Measurements from ENCODE around the gene CYTH4.
A peak's percentile ranks its signal among the peaks of the same experiment; 100 is the strongest.

The CYTH4 gene

GRCh38 chr22:37314315-37315074 is 32.2 kb downstream of the CYTH4 start:
- peak; percentile 79 for DNase-seq (ENCODE audit: low read depth)
- H3K4me3 ChIP-seq (ENCODE audit: low read depth, low read length), result no peak overlapping the region
- TF ChIP-seq MAX (IDR thresholded peaks at IDR 0.05; ENCODE audit: low read depth, low read length) (no peak), POLR2A (IDR thresholded peaks at IDR 0.05; ENCODE audit: extremely low read depth, insufficient read length) (no peak)

- TF ChIP-seq, protein P1, sequence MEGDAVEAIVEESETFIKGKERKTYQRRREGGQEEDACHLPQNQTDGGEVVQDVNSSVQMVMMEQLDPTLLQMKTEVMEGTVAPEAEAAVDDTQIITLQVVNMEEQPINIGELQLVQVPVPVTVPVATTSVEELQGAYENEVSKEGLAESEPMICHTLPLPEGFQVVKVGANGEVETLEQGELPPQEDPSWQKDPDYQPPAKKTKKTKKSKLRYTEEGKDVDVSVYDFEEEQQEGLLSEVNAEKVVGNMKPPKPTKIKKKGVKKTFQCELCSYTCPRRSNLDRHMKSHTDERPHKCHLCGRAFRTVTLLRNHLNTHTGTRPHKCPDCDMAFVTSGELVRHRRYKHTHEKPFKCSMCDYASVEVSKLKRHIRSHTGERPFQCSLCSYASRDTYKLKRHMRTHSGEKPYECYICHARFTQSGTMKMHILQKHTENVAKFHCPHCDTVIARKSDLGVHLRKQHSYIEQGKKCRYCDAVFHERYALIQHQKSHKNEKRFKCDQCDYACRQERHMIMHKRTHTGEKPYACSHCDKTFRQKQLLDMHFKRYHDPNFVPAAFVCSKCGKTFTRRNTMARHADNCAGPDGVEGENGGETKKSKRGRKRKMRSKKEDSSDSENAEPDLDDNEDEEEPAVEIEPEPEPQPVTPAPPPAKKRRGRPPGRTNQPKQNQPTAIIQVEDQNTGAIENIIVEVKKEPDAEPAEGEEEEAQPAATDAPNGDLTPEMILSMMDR (IDR thresholded peaks at IDR 0.05; ENCODE audit: low read depth, low read length), result no peak
- no peak for TF ChIP-seq POLR2A (IDR thresholded peaks at IDR 0.05; ENCODE audit: extremely low read depth, insufficient read length)
- no peak for TF ChIP-seq MAX (IDR thresholded peaks at IDR 0.05; ENCODE audit: low read depth, low read length)
- no peak for TF ChIP-seq MYC (IDR thresholded peaks at IDR 0.05; ENCODE audit: low read depth, low read length)
- H3K4me3 ChIP-seq (ENCODE audit: low read depth, low read length), result no peak overlapping the region
- no peak for DNase-seq (ENCODE audit: low read depth)
Measured at GRCh38 chr22:37316405-37316804, 34.1 kb downstream of the CYTH4 start.

DNA sequence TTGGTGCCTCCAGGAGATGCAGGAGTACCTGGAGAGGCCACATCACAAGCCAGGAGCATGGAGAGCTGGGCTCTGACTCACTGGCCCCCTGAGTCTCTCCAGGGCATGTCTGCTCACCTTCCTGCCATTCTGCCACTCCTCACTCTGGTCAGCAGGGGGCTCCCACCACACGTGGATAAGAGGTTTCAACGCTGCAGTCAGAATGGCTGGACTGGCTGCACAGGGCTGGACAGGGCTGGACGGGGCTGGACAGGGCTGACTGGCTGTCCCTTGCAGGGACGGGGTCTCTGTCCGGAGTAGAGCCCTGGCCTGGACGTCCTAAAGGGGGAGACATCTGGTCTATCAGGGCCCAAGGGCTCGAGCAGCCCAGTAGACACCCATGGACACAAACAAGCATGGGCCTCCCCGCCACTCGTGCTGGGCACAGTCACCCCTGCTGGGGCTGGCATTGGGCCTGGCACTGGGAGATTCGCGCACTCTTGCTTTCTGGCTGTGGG is 34.6 kb downstream of the CYTH4 start:
- no peak overlapping the region for H3K4me3 ChIP-seq (ENCODE audit: low read depth, low read length)
- DNase-seq (ENCODE audit: low read depth), result peak; percentile 82
- TF ChIP-seq MAX (IDR thresholded peaks at IDR 0.05; ENCODE audit: low read depth, low read length) (peak; percentile 81), POLR2A (IDR thresholded peaks at IDR 0.05; ENCODE audit: extremely low read depth, insufficient read length) (no peak), MYC (IDR thresholded peaks at IDR 0.05; ENCODE audit: low read depth, low read length) (peak; percentile 28; the same call in 1 of the 2 replicates)
- TF ChIP-seq, protein P1 (IDR thresholded peaks at IDR 0.05; ENCODE audit: low read depth, low read length), result peak; percentile 88

DNA sequence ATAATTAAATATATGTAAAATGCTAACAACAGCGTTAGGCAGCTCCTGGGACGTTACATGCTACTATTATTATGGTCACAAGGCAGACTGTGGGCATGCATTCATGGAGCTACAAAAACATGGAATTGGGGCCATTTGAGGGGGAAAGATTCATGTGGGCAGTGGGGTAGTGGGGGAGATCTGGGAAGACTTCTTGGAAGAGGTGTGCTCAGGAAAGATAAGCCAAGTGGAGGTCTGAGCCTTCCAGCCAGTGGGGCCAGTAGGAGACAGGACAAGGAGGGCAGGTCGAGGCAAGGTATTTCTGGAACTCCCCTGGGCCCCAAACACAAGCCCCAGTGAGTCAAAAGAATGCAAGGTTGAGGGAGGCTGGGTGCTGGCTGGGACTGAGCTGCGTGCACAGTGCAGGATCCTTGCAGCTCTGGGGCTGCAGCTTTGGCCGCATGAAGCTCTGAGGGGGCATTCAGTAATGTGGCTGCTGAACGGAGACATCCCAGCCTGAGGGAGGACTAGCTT is 35.4 kb downstream of the CYTH4 start:
- H3K4me3 ChIP-seq (ENCODE audit: low read depth, low read length), result no peak overlapping the region
- DNase-seq (ENCODE audit: low read depth), result no peak
- TF ChIP-seq MAX (IDR thresholded peaks at IDR 0.05; ENCODE audit: low read depth, low read length) (no peak), MYC (IDR thresholded peaks at IDR 0.05; ENCODE audit: low read depth, low read length) (no peak), POLR2A (IDR thresholded peaks at IDR 0.05; ENCODE audit: extremely low read depth, insufficient read length) (no peak)
- TF ChIP-seq, protein P1 (IDR thresholded peaks at IDR 0.05; ENCODE audit: low read depth, low read length), result no peak

- H3K4me3 ChIP-seq (ENCODE audit: low read depth, low read length), result no peak overlapping the region
- DNase-seq (ENCODE audit: low read depth), result no peak
- no peak for TF ChIP-seq POLR2A (IDR thresholded peaks at IDR 0.05; ENCODE audit: extremely low read depth, insufficient read length)
- TF ChIP-seq MYC (IDR thresholded peaks at IDR 0.05; ENCODE audit: low read depth, low read length), result no peak
Measured at GRCh38 chr22:37318364-37319109, 36.2 kb downstream of the CYTH4 start.

DNA sequence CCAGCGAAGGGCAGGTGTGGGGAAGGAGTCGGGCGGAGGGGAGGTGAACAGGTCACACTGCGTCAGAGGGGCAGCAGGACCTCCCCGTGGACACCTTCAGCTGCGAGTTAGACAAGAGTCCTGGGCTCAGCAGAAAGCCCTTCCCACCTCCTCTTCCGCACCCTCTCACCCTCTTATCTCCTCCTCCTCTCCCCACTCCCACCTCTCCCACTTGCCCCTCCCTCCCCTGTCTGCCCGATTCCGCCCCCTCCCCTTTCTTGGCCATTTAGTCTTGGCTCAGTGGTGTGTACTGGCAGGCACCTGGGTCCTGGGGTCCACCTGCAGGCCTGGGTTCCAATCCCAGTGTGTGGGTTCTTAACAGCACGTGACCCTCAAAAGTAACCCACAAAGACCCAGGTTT is 37.2 kb downstream of the CYTH4 start:
- TF ChIP-seq, protein P1 (IDR thresholded peaks at IDR 0.05; ENCODE audit: low read depth, low read length), result no peak
- TF ChIP-seq POLR2A (IDR thresholded peaks at IDR 0.05; ENCODE audit: extremely low read depth, insufficient read length) (no peak), MAX (IDR thresholded peaks at IDR 0.05; ENCODE audit: low read depth, low read length) (no peak), MYC (IDR thresholded peaks at IDR 0.05; ENCODE audit: low read depth, low read length) (no peak)
- H3K4me3 ChIP-seq (ENCODE audit: low read depth, low read length), result no peak overlapping the region
- DNase-seq (ENCODE audit: low read depth), result no peak

Data from NB4 (cell line).